Coronary artery (tissue), 2 donors: ENCODE data around the gene SPACA7.
"Not testable (repeated sequence)": the region's sequence is repeated elsewhere in the genome, so short reads cannot be mapped to it uniquely, and the experiment has no call there.

Source experiments
- DNase-seq: peaks from one replicate; pipeline ENCODE4 v3.0.0-alpha.2; 2017; ENCODE audit warnings: low spot score
- H3K27ac ChIP-seq, 2 donors: fragments of 200-600 bp; sonication (generic); one replicate each; pipeline ENCODE4 v1.5.1; 2016 to 2019
- H3K4me3 ChIP-seq: fragments of 200-600 bp; sonication (generic); 2 replicates; pipeline ENCODE4 v1.5.1; 2016; ENCODE audit warnings: mild to moderate bottlenecking, moderate library complexity
- TF ChIP-seq, protein P1 (sequence below): fragments of 200-600 bp; sonication (generic); IDR thresholded peaks from one replicate; pipeline ENCODE4 v1.5.1; 2019; ENCODE audit warnings: antibody characterized with exemption

The SPACA7 gene

DNA sequence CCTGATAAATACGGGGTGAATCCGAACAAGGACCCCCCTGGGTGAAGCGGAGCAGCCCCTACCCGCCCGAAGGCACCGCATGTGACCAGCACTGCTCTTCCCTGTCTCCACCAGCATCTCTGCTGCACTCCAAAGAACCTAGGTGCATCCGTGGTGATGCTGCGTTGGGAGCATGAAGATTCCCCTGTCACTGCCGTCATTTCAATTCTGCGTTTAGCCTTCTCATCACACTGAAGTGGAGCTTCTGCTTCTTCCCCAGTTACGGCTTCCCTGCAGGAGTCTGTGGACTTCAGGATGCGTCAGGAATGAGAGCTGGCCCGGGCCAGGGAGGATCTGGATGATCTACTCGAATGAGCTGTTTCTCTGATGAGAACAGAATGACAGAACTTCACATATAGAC lies 47.9 kb downstream of the SPACA7 start:
- DNase-seq, result no peak
- TF ChIP-seq, protein P1, sequence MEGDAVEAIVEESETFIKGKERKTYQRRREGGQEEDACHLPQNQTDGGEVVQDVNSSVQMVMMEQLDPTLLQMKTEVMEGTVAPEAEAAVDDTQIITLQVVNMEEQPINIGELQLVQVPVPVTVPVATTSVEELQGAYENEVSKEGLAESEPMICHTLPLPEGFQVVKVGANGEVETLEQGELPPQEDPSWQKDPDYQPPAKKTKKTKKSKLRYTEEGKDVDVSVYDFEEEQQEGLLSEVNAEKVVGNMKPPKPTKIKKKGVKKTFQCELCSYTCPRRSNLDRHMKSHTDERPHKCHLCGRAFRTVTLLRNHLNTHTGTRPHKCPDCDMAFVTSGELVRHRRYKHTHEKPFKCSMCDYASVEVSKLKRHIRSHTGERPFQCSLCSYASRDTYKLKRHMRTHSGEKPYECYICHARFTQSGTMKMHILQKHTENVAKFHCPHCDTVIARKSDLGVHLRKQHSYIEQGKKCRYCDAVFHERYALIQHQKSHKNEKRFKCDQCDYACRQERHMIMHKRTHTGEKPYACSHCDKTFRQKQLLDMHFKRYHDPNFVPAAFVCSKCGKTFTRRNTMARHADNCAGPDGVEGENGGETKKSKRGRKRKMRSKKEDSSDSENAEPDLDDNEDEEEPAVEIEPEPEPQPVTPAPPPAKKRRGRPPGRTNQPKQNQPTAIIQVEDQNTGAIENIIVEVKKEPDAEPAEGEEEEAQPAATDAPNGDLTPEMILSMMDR, result no peak
- Histone ChIP-seq H3K27ac (no peak overlapping the region), H3K4me3 (no peak overlapping the region)

DNA sequence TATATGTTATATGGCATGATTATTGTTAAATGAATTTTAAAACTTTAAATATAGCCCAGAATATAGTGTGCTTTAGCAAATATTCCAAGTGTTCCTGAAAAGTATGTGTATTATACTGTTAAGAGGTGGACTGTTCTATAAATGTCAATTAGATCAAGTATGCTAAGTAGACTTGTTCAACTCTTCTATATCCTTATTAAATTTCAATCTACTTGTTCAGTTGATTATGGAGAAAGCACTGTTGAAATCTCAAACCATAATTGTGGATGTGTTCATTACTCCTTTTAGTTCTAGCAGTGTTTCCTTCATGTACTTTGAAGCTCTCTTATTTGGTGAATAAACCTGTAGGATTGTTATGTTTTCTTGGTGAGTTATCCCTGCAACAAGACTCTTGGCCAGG lies 52.5 kb downstream of the SPACA7 start:
- Histone ChIP-seq H3K4me3 (no peak overlapping the region), H3K27ac (no peak overlapping the region)
- no peak for DNase-seq
- TF ChIP-seq, protein P1, result no peak

DNA sequence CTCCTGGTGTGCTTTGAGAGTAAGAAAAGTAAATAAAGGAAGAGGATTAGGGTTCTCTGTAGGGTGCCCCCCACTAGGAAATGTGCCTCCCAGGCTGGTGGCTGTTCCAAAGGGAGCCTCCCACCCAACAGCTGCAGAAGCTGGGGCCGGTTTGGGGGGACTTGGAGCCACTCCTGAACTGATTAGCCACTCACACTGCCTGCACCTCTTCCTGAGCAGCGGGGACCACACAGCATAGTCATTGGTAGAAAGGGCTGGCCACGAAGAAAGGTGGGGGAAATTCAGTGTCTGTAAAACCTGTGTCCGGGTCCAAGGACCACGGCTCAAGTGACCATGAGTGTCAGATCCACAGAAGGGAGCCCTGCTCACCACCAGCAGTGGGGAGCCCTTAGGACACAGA lies 55.6 kb downstream of the SPACA7 start:
- no peak for DNase-seq
- Histone ChIP-seq H3K27ac (no peak overlapping the region), H3K4me3 (no peak overlapping the region)
- TF ChIP-seq, protein P1, result no peak

DNA sequence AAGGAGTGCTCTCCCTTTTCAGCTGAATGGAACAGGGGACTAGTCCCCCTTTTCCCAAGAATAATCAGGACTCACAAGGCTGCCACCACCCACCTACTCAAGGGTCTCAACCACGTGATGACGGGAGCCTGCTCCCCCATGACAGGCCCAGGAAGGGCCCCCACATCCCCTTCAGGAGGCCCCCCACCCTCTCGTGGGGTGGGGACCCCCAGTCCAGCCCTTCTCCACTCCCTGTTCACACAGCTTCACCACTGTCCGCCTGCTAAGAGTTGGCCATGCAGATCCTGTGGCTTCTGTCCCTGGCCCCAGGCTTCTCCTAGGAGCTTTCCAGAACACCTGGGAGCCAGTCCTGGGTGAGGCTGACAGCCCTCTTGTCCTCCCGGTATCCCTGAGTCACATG lies 56.6 kb downstream of the SPACA7 start:
- not testable (repeated sequence) for DNase-seq, H3K27ac ChIP-seq

DNA sequence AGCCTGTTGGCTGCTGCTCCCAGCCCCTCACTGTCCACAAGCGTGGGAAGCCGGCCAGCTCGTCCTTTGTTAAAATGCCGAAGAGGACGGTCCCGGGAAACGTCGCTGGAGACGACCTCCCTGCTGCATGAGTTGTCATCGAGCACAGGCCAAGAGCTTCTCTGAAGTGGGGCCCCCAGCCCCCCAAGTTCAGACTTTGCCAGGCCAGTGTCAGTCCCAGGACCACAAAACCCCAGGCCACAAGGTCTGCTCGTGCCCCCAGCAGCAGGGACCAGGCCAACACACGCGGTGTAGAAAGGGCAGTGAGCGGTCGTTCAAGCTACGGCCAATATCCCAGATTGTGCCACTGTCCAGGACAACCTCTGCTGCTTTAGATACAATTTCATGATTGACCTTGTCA lies 57.4 kb downstream of the SPACA7 start:
- not testable (repeated sequence) for H3K4me3 ChIP-seq, H3K27ac ChIP-seq
- peak; percentile 54 for DNase-seq

More for the DNA sequence above, 56.6 kb downstream of the SPACA7 start:
- not testable (repeated sequence) for H3K4me3 ChIP-seq

DNA sequence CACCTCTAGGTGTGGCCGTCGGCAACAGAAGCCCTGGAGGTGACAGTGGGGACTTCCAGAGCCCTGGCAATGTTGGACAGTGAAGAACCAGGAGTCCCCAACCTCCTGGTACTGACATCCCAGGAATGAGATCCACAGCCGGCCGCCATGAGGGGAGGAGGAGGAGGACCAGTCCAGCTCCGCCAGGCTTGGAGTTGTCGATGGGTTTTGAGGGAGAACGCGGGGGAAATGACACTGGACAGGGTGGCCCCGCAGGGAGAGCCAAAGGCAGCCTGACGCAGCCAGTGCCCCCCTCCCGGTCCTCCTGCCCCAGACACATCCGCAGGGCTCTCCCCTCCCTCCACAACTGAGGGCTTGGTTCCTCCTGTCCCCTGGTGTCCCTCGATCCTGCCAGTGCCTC lies 57.9 kb downstream of the SPACA7 start:
- no peak for DNase-seq
- Histone ChIP-seq H3K27ac (no peak overlapping the region), H3K4me3 (no peak overlapping the region)
- TF ChIP-seq, protein P1, result no peak

DNA sequence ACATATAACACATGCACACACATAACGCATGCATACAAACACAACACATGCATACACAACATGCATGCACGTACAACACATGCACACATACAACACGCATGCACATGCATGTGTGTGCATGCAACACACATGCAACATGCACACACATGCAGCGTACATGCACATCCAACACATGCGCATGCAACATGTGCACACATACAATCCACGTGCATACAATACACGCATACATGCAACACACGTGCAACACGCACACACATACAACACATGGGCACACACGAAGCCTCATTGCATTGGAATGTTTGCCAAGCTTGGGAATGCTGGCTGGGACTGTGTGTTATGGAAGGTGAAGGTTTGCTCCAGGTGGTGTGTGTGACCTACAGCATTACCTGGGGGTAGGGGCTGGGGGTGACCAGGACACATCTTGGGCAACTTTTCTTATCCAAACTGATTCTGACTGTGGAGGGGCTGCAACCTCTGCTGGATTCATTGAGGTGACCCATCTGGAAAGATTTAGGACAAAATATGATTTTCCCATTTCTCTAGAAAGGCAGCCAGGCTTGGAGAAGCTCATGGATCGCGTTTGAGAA lies 58.9 kb downstream of the SPACA7 start:
- Histone ChIP-seq H3K4me3 (no peak overlapping the region), H3K27ac (no peak overlapping the region)
- TF ChIP-seq, protein P1, result no peak
- DNase-seq, result no peak

DNA sequence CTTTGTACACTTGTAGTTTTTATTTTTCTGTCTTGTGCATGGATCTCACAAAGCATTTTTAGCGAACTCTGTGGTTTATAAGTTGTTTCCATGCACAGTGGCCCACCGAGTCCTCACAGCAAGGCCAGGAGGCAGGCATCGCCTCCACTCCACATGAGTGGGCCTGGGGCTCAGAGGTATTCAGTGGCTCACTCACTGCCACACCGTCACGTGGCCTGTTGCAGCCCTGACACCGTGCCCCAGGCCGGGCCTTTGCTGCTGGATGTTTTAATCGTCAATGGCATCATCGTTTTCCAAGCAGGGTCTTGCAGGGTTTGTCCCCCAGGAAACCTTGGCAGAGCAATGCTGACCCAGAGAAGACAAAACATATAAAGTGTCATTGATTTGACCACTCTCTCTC lies 59.8 kb downstream of the SPACA7 start:
- no peak overlapping the region for H3K4me3 ChIP-seq
- TF ChIP-seq, protein P1, result no peak
- no peak overlapping the region for H3K27ac ChIP-seq
- DNase-seq, result no peak
